Testis (tissue), 2 donors: ENCODE results near the gene TPM4.

ENCODE experiments used
- CTCF ChIP-seq, 3 experiments: fragments of 450-650 bp in 2 of 3; fragments of 200-600 bp in 1 of 3; sonication (generic) in 1 of 3; IDR thresholded peaks; one replicate each; pipeline ENCODE4 v1.5.1; 2016 to 2019; ENCODE audit warnings: antibody characterized with exemption in 3 of 3, mild to moderate bottlenecking in 2 of 3, moderate library complexity in 1 of 3
- POLR2A ChIP-seq: fragments of 450-650 bp; IDR thresholded peaks from one replicate; pipeline ENCODE4 v1.6.1; 2017; ENCODE audit warnings: antibody characterized with exemption, mild to moderate bottlenecking, moderate library complexity

GRCh38 chr19:16036397-16036925 lies 39.8 kb upstream of the TPM4 start:
- no peak for TF ChIP-seq CTCF (IDR thresholded peaks at IDR 0.05)
- no peak for TF ChIP-seq POLR2A
